ENCODE results near the gene ETV5.

Gene ETV5

DNA sequence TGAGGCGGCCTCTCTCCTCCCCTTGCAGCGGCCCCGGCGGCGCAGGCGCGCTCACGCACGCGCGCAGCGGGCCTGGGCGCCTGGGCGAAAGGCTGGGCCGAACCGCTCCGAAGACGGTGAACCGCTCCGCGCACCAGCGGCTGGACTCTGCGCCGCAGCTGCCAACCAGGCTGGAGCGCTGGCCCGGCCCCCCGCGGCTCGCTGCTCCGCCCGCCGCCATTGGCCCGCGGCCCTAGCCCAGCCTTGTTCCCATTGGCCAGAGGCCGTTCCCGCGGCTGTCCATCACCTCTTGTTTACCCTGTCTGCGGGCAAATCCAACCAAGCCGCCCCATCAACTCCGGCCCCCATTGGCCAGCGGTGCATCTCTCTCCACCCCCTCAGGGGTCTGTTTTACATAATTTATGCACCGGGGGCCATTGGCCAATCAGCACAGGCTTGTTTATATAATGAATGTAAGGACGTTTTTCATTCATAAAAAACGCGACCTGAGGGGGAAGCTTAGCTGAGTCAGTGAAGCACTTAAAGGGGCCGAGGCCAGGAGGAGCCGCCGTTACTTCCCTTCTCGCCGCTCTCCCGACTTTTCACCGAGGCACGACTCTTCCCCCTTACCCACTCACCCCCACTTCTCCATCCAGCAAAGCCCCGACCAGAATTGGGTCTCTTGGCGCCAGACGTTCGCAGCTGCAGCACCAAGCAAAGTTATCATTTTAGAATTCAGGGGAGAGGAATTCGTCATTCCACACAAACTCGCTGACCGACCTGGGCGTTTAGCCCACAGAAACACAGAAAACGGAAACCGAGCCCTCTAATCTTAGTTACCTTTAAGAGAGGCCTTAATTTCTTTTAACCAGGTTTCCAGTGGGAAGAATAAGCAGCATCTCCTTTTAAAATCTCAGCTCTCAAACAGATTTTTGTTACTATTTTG, at the start of gene ETV5:
TSS of gene ETV5 (minus strand) at position 149 of the 925 bp plus-strand sequence. CDS start 3,221 bp downstream, outside the sequence.
- Histone ChIP-seq H3K27me3 (ENCODE audit: control insufficient read depth, insufficient read depth, low read length) (peaks cover 3% of the 10 kb centered on the region), H3K27ac (peak within 1 kb of the TSS; percentile 80)

DNA sequence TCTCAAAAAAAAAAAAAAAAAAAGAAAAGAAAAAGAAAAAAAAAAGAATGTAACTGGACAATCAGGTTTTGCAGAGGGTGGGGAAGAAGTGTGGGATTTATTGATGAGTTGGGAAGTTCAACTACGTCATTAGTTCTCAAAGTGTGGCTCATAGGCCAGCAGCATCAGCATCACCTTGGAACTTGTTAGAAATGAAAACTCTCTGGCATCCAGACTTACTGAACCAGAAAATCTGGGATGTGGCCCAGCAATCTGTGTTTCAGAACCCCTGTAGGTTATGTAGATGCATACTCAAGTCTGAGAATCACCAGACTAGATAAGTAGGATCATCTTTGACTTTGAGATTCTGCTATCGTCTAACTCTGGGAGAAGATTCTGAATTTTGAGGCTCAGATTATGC, 45.8 kb upstream of the ETV5 start:
- H3K9me3 ChIP-seq (ENCODE audit: control insufficient read depth, low read length), result no peaks in the 10 kb centered on the region
- H3K36me3 ChIP-seq (ENCODE audit: control insufficient read depth, insufficient read depth, low read length), result no peaks in the 10 kb centered on the region
- H3K79me2 ChIP-seq, result no peaks in the 10 kb centered on the region
- H3K27me3 ChIP-seq (ENCODE audit: control insufficient read depth, insufficient read depth, low read length), result no peaks in the 10 kb centered on the region
- no peak overlapping the region for H3K27ac ChIP-seq
- H3K4me3 ChIP-seq (ENCODE audit: low read depth, low read length), result no peak overlapping the region
- no peaks in the 10 kb centered on the region for H3K4me1 ChIP-seq
- H3K9ac ChIP-seq, result no peak overlapping the region
- TF ChIP-seq, protein P1, sequence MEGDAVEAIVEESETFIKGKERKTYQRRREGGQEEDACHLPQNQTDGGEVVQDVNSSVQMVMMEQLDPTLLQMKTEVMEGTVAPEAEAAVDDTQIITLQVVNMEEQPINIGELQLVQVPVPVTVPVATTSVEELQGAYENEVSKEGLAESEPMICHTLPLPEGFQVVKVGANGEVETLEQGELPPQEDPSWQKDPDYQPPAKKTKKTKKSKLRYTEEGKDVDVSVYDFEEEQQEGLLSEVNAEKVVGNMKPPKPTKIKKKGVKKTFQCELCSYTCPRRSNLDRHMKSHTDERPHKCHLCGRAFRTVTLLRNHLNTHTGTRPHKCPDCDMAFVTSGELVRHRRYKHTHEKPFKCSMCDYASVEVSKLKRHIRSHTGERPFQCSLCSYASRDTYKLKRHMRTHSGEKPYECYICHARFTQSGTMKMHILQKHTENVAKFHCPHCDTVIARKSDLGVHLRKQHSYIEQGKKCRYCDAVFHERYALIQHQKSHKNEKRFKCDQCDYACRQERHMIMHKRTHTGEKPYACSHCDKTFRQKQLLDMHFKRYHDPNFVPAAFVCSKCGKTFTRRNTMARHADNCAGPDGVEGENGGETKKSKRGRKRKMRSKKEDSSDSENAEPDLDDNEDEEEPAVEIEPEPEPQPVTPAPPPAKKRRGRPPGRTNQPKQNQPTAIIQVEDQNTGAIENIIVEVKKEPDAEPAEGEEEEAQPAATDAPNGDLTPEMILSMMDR (IDR thresholded peaks at IDR 0.05), result no peak
- no peak overlapping the region for H2AFZ ChIP-seq
- no peak overlapping the region for H3K4me2 ChIP-seq (ENCODE audit: low read length)

More for the DNA sequence above, at the start of gene ETV5:
- H3K4me1 ChIP-seq, result no peaks in the 10 kb centered on the region
- H2AFZ ChIP-seq, result peak within 1 kb of the TSS; percentile 87
- TF ChIP-seq, protein P1 (IDR thresholded peaks at IDR 0.05), result no peak
- no peaks in the 10 kb centered on the region for H3K36me3 ChIP-seq (ENCODE audit: control insufficient read depth, insufficient read depth, low read length)
- H3K9ac ChIP-seq, result peak within 1 kb of the TSS; percentile 79
- H3K9me3 ChIP-seq (ENCODE audit: control insufficient read depth, low read length), result no peaks in the 10 kb centered on the region
- peak within 1 kb of the TSS; percentile 96 for H3K4me2 ChIP-seq (ENCODE audit: low read length)
- peak within 1 kb of the TSS; percentile 74 for H3K4me3 ChIP-seq (ENCODE audit: low read depth, low read length)
- no peaks in the 10 kb centered on the region for H3K79me2 ChIP-seq

DNA sequence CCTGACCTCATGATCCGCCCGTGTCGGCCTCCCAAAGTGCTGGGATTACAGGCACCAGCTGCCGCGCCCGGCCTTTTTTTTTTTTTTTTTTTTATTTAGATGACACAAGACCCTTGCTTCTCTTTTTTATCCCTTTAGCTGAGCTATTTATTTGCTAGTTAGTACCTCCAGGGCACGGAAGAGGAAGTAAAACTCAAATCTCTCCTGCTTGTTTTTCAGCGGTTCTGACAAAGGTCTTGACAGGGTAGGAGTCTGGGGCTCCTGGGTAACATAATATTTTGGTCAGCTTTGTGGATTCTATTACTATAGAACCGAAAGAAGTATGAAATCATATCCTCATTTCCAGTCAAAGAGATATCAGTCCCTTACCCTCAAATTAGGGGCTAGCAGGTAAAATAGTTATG, 44.0 kb upstream of the ETV5 start:
- H3K27me3 ChIP-seq (ENCODE audit: control insufficient read depth, insufficient read depth, low read length), result no peaks in the 10 kb centered on the region
- no peak overlapping the region for H3K27ac ChIP-seq
- TF ChIP-seq, protein P1 (IDR thresholded peaks at IDR 0.05), result no peak
- H3K9me3 ChIP-seq (ENCODE audit: control insufficient read depth, low read length), result no peaks in the 10 kb centered on the region
- no peaks in the 10 kb centered on the region for H3K36me3 ChIP-seq (ENCODE audit: control insufficient read depth, insufficient read depth, low read length)
- no peak overlapping the region for H3K4me2 ChIP-seq (ENCODE audit: low read length)
- H3K9ac ChIP-seq, result no peak overlapping the region
- H3K4me3 ChIP-seq (ENCODE audit: low read depth, low read length), result no peak overlapping the region
- no peaks in the 10 kb centered on the region for H3K79me2 ChIP-seq
- no peaks in the 10 kb centered on the region for H3K4me1 ChIP-seq
- H2AFZ ChIP-seq, result no peak overlapping the region

DNA sequence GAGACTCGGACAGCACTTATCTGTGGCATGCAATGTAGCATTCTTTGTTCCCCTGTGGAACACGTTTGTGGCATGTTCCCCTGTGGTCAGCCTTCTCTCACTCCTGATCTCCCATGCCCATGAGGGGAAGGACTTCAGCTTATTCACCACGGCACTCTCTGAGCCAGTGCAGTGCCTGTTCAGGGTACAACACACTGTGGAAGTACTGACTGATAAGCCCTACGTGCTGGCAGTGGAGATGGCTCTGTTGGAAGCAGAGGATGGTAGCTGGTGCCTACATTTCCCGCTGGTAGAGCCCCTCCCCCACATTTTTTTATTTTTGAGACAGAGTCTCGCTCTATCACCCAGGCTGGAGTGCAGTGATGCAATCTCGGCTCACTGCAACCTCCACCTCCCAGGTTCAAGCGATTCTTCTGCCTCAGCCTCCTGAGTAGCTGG, 43.5 kb upstream of the ETV5 start:
- TF ChIP-seq, protein P1 (IDR thresholded peaks at IDR 0.05), result no peak
- Histone ChIP-seq H3K79me2 (no peaks in the 10 kb centered on the region), H3K9ac (no peak overlapping the region), H3K4me3 (ENCODE audit: low read depth, low read length) (no peak overlapping the region), H3K4me1 (no peaks in the 10 kb centered on the region), H3K9me3 (ENCODE audit: control insufficient read depth, low read length) (no peaks in the 10 kb centered on the region), H3K27me3 (ENCODE audit: control insufficient read depth, insufficient read depth, low read length) (no peaks in the 10 kb centered on the region), H3K36me3 (ENCODE audit: control insufficient read depth, insufficient read depth, low read length) (no peaks in the 10 kb centered on the region), H2AFZ (no peak overlapping the region), H3K27ac (no peak overlapping the region), H3K4me2 (ENCODE audit: low read length) (no peak overlapping the region)

Data from parathyroid adenoma (tissue), 2 donors.